Liver (tissue), 3 donors: ENCODE results near the gene EIF2S3.

Experiments
- ATF3 ChIP-seq: IDR thresholded peaks from 2 replicates; pipeline ENCODE4 v1.6.1; 2016; ENCODE audit warnings: antibody characterized with exemption
- CTCF ChIP-seq: fragments of 150-350 bp; IDR thresholded peaks from 2 replicates; pipeline ENCODE4 v1.5.1; 2017; ENCODE audit warnings: improper control_type of control experiment, low read depth, low read length; ENCODE audit not compliant: missing input control
- EGR1 ChIP-seq, 2 donors: IDR thresholded peaks; 2 replicates each; pipeline ENCODE4 v1.6.1; 2016 to 2018; ENCODE audit warnings: antibody characterized with exemption in 2 of 2, low read depth in 2 of 2
- GABPA ChIP-seq, 2 donors: IDR thresholded peaks in 1 of 2; conservative IDR thresholded peaks in 1 of 2; 2 replicates each; pipeline ENCODE4 v1.6.1; 2016; ENCODE audit warnings: antibody characterized with exemption in 2 of 2, mild to moderate bottlenecking in 1 of 2, moderate library complexity in 1 of 2
- JUND ChIP-seq, 2 donors: IDR thresholded peaks; 2 replicates each; pipeline ENCODE4 v1.6.1; 2016; ENCODE audit warnings: antibody characterized with exemption in 2 of 2
- NR2F2 ChIP-seq: IDR thresholded peaks from 2 replicates; pipeline ENCODE4 v1.6.1; 2016; ENCODE audit warnings: antibody characterized with exemption
- RAD21 ChIP-seq, 2 donors: IDR thresholded peaks; 2 replicates each; pipeline ENCODE4 v1.6.1; 2016; ENCODE audit warnings: antibody characterized with exemption in 2 of 2, mild to moderate bottlenecking in 2 of 2
- TAF1 ChIP-seq: conservative IDR thresholded peaks from 2 replicates; pipeline ENCODE4 v1.6.1; 2016; ENCODE audit warnings: antibody characterized with exemption, mild to moderate bottlenecking
- ZBTB33 ChIP-seq: IDR thresholded peaks from 2 replicates; pipeline ENCODE4 v1.6.1; 2016; ENCODE audit warnings: antibody characterized with exemption
- donor health status: healthy.
- donor health status: healthy.

GRCh38 chrX:24024819-24025740 is 29.7 kb upstream of the EIF2S3 start:
- TF ChIP-seq GABPA (IDR thresholded peaks at IDR 0.05 in 1 of 2, conservative IDR thresholded peaks at IDR 0.05 in 1 of 2) (peak; percentile 38 to 67), CTCF (peak; percentile 29), EGR1 (IDR thresholded peaks at IDR 0.05; ENCODE audit: low read depth in 2 of 2) (no peak), ZBTB33 (no peak), RAD21 (IDR thresholded peaks at IDR 0.05) (no peak), JUND (IDR thresholded peaks at IDR 0.05) (no peak), ATF3 (no peak), TAF1 (peak; percentile 77), NR2F2 (no peak)
